HG03045 (cell line): ENCODE measurements around the gene NOC3L.

Experiments
- ATAC-seq: cut with Tn5 transposase; IDR thresholded peaks from one replicate; pipeline ENCODE4 v1.9.1; 2021; ENCODE audit warnings: mild to moderate bottlenecking, moderate library complexity; ENCODE audit not compliant: unreplicated experiment

The NOC3L gene

DNA sequence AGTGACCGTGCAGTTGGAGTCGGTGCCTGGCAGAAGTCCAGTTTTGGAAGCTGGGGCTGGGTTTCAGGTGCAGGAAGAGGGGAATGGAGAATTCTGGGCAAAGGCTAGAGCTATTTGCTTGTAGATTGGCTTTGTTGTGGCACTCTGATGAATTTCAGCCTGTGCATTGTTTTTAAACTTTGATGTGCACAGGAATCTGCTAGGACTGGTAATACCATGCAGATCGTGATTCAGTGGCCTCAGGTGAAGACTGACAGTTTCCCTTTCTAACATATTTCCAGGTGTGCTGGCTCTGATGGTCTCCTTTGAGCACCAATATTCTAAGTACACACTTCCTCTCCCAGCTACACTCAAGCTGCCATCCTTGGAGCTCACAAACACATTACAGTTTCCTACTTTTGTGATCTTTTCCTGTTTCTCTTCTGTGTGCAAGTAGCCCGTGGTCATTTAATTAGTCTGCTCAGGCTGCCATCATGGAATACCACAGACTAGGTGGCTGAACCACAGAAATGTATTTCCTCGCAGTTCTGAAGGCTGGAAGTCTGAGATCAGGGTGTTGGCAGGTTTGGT is 55.6 kb downstream of the NOC3L start:
- no peak for ATAC-seq

DNA sequence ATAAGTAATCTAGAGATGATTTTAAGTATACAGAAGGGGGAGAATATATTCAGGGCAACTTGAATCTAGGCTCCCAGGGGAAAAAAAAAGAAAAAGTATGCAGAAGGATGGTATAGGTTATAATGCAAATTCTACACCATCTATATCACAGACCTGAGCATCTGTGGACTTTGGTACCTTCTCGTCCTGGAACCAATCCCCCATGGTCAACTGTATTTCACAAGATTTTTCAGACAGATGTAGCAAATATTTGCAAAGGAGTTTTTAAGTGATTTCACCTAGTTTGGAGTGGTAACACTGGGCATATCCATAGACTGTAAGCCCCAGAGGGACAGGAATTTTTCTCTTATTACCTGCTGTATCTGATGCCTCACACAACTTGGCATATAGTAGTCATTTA is 58.8 kb downstream of the NOC3L start:
- ATAC-seq, result no peak

DNA sequence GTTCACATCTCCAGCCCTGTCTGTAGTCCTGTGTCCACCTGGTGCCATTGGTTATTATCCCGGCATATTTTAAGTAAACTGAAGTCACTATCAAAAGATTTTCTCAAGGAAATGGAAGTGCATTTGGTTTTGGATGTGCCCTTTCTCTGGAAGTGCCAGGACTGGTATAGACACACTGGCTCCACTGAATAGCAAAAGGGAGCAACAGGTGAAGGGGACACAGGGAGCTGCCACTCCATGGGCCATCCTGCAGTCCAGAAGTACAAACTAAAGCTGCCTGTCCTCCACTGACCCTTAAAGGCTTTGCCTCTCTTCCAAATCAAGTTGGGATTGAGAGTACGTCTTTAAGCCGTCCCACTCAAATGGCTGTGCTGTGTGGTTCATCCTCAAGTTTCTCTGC is 62.7 kb downstream of the NOC3L start:
- no peak for ATAC-seq

DNA sequence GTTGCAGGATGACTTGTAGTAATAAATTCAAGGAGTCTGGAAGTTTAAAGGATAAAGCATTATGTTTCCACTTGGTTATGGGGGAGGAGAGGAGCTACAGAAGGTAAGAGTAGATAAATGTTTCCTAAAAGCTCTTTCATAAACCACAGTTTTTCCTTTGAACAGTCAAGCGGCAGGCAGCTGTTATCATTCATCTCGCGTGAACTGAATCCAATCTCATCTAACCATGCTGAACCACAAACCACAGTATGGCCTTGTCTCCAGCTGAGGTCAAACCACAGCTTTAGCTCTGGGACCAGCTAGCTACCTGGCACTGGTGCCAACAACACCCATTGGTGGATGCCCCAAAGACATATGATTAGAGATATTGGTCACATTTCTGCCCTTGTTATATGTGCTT is 63.3 kb downstream of the NOC3L start:
- no peak for ATAC-seq

DNA sequence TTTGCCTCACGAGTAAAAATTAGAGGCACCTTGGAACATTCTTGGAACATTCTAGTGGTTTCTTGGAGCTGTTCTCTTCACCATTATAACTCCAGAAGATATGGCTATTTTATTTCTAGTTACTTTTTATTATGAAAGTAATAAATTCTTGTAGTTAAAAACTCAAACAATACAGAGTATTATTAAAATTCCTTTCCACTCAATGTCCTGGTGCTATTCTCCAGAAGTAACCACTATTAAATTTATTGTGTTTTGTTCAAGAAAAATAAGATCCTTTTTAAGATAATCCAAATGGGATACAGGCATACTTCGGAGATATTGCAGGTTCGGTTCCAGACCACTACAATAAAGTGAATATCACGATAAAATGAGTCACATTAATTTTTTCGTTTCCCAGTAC is 68.6 kb downstream of the NOC3L start:
- no peak for ATAC-seq

DNA sequence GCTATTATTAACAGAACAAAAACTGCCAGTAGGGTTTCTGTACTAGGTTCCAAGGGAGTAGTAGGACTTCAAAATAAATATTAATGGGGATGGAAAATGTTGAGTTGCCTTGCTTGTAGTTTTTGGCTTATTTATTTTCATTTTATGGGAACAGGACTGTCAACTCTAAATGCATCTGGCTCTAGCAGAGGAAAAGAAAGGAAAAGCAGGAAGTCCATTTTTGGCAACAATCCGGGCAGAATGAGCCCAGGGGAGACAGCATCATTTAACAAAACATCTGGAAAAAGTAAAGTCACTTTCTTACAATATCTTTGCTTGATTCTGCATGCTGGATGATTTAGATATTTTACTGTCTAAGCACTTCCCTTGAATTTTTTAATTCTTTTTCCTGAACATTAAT is 69.4 kb downstream of the NOC3L start:
- no peak for ATAC-seq

DNA sequence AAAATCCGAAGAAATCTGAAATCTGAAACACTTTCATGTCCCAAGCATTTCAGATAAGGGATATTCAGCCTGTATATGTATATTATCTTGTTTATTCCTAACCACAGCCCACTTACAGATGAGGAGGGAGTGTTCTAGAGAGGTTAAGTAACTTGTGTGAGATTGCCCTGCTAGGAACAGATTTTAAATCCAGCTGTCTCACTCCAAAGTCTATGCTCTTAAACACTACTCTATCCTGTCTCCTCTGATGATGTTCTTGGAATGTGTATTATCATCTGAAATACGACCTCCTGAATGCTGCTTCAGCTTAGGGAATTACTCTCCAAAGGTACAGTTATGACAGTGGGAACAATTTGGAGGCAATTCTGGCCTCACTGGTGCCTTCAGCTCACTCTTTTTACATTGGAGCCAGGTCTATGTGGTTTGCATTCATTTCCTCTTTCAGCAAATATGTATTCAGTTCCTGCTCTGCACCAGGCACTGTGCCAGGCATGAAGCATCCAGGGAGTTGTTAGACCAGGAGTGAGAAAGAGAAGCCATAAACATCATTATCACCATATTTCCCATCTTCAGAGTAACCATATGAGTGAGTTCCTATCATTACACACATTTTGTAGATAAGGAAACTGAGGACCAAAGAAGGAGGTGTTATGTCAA is 70.2 kb downstream of the NOC3L start:
- ATAC-seq, result no peak

DNA sequence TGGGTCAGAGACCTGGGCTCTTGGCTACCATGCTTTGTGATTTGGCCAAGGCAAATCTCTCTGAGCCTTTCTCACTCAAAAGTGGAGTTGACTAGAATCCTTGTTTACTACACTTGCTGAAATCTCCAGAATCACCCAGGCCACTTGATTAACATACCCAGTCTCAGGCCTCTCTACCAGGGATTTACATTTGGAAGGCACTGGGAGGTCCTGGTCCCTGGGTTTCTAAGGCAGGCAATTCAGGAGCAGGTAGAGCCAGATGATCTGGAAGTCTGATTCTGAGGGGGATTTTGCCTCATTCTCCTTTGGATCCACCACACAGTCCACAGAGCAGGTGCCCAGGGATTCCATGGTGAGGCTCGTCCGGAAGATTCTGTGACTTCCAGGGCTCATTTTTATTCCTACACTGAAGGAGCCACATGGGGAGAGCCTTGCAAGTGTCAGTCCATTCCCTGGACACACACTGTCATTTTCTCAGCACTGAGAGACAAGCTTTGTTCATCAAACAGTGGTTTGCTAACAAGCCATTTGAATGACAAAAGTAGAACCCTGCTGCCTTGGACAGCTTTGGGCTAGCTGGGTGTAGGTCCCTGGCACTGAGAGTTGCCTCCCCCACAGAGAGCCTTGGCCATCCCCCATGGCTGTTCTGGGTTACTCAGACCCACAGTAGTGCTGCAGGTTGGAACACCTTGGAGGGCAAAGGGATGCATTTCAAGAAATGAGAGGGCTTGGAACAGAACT is 74.2 kb downstream of the NOC3L start:
- ATAC-seq, result no peak

DNA sequence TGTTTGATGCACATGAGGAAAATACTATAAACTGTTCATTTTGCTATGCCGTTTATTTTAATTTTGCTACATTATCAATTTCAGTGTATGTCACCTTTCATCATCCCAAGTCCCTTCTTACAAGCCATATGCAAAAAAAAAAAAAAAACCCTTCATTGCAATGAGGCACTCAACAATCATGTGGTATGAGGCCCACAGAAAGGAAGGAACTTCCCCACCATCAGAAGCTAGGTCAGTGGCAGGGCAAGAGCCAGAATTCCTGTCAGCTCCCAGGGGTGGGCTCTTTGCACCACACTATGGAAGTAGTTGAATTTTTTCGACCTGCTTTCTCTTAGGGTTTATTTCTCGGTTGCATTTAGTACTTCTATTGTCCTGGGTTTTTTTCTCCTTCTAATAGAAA is 75.4 kb downstream of the NOC3L start:
- no peak for ATAC-seq

DNA sequence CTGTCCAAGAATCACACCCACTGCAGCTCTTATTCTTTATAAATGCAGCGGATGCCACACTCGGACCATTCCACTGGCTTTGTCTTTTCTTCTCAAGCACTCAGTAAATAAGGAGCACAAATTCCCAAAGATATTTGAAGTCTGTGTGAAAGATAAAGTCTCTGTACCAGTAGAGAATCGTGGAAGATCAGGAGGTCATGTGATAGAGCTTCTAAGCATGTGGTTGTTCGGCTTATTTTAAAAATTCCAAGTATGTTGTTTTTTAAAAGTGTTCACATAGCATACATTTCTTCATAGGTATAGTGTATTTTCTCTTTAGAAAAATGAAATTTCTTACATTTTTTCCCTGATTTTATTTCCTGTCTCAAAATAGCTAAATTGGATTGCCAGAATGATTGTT is 75.8 kb downstream of the NOC3L start:
- ATAC-seq, result no peak

DNA sequence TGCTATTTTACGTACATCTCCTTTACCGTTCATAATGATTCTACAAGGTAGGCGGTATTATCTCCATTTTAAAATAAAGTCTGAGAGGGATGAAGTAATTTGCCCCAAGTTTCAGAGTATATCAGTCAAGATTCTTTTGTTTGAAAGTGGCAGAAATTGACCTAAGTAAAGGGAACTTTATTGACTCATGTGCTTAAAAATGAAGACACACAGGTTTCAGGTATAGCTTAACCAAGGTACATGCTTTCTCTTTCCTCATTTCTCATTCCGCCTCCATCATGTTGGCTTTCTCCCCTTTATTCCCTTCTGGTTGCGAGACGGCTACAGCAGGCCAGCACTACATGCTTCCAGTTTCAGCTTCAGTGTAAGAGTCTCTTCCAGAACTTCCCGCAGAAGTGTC is 77.5 kb downstream of the NOC3L start:
- no peak for ATAC-seq
